Bone marrow (tissue), 2 donors: ENCODE data around the gene ZNF865.

Experiments
- DNase-seq, 2 donors: peaks; one replicate each; lab custom pipeline; 2025; lab: John Stamatoyannopoulos, UW

ZNF865 gene

DNA sequence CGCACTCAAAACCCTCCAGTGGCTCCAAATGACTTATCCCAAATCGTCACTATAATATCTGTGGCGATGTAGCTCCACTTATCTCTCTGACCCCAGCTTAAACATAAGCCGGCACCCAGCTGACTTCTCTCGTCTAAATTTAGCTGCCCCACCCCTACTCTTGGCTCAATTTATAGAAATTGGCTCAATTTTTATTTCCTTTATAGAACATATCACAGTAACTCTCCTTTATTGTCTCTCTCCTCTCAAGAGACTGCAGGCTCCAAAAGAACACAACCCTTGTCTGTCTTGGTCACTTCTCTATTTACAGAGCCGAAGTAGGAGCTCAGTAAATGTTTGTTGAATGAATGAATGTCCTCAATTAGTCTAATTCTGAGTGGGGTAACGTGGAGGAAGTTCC lies 18.1 kb downstream of the ZNF865 start:
- no peak for DNase-seq

DNA sequence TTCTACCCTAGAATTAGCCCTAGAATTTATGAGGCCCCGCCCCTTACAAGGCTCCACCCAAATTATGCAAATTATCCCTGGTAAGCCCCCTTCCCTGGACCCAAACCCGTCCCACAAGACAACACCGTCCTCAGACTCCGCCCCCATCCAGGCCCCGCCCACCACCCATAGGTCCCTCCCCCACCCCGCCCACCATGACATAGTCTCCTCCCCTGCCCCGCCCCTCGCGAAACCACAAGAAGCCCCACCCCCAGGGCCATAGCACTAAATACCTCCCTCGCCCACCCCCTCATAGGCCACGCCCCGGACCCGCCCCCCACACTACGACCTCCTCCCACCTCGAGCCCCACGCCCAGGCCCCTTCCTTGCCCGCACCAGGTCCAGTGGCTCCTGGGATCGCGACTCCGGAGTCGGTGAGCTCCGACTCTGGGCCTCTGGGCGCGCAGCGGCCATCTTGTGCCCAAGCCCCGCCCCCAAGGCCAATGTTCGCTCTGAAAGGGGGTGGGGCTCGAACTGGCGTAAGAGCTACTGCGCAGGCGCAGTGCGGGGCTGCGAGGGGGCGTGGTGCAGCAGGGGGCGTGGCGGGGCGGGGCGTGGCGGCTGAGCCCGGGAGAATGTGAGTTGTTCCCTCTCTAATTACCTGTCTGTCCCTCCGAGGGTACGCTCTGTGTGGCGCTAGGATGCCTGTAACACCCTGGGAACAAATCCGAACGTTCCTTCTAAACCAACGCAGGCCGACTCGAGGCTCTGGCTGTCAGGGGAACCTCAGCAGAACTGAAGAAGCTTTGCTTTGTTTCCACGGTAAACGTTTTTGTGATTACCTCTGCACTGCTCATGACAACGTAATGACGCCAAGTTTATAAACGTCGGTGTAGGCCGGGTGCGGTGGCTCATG lies 18.9 kb downstream of the ZNF865 start, which contains the start of gene ZNF784:
Gene ZNF784 (minus strand): TSS at position 458 of the 895 bp plus-strand sequence. CDS start 5 bp downstream, at position 453.
- DNase-seq: peak; percentile 72 to 76

GRCh38 chr19:55625004-55625326 lies 19.5 kb downstream of the ZNF865 start:
- DNase-seq: no peak

GRCh38 chr19:55626350-55626749 lies 20.9 kb downstream of the ZNF865 start:
- DNase-seq: no peak

- DNase-seq: peak; percentile 31 to 79
These were observed 27.0 kb downstream of the ZNF865 start for GRCh38 chr19:55632463-55632834.

DNA sequence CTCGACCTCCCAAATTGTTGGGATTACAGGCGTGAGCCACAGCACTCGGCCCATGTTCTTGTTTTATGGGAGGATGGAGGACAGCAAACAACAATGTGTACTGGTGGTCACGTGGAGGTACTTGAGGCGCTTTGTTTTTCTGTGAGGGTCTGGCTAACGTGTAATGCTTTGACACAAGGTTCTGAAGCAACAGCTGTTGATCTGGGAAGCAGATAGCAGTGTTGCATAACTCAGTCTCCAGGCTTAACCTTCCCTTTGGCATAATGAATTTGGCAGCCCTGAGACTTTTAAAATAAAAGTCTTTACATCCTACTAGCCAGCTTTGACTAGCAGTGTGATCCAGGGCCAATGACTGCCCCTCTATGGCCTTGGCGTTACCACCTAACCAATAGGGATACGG lies 28.4 kb downstream of the ZNF865 start:
- DNase-seq: no peak

GRCh38 chr19:55635334-55635717 lies 29.9 kb downstream of the ZNF865 start:
- DNase-seq: no peak

- no peak for DNase-seq
These were observed 30.5 kb downstream of the ZNF865 start for GRCh38 chr19:55635856-55636440.

- no peak for DNase-seq
These were observed 31.3 kb downstream of the ZNF865 start for GRCh38 chr19:55636723-55637122.

- no peak for DNase-seq
These were observed 32.1 kb downstream of the ZNF865 start for GRCh38 chr19:55637534-55637933.

GRCh38 chr19:55638864-55639359 lies 33.5 kb downstream of the ZNF865 start:
- DNase-seq: peak in 1 of 2 donors; percentile 33

- no peak for DNase-seq
These were observed 34.7 kb downstream of the ZNF865 start for GRCh38 chr19:55640043-55640576.

DNA sequence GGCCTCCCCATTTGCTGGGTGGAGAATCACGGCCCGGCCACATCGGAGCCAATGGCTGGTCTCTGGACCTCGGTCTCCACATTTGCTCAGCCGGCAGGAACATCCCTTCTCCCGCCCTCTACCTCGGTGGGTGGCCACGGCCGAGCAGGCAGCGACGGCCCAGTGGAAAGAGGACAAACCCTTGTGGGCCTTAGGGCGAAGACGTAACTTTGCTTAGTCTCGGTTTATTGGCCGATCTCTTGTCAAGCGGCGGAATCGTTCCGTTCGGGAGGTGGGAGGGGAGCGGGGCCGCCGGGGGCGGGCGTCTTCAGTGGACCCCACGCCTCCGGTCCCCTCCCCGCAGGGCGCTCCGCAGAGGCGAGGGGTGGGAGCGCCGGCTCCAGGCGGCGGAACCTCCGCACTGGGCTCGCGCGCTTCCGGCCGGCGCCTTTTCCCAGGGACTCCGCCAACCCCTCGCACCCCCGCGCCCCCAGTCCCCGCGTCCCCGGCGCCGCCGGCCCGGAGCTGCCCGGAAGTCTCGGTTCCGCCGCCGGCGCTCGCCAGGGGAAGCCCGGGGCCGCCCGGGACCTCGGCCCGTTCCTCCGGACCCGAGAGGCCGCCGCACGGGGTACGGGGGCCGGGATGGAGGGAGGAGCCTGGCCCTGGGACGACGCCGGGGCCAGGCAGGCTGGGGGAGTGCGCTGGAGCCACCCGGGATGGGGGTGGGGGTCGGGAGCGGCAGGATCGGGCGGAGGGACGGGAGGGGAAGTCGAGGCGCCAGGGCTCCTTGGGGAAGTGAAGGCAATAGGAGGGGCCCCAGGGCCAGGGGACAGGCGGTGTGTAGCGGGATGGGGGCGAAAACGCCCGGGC lies 35.4 kb downstream of the ZNF865 start, which contains the start of gene ZNF580:
Gene ZNF580 (plus strand): TSS at position 426 of the 849 bp plus-strand sequence. CDS start 1,507 bp downstream, outside the sequence.
- DNase-seq: peak in 1 of 2 donors; percentile 48

- DNase-seq: peak in 1 of 2 donors; percentile 19
These were observed 36.1 kb downstream of the ZNF865 start for GRCh38 chr19:55641426-55642152.

DNA sequence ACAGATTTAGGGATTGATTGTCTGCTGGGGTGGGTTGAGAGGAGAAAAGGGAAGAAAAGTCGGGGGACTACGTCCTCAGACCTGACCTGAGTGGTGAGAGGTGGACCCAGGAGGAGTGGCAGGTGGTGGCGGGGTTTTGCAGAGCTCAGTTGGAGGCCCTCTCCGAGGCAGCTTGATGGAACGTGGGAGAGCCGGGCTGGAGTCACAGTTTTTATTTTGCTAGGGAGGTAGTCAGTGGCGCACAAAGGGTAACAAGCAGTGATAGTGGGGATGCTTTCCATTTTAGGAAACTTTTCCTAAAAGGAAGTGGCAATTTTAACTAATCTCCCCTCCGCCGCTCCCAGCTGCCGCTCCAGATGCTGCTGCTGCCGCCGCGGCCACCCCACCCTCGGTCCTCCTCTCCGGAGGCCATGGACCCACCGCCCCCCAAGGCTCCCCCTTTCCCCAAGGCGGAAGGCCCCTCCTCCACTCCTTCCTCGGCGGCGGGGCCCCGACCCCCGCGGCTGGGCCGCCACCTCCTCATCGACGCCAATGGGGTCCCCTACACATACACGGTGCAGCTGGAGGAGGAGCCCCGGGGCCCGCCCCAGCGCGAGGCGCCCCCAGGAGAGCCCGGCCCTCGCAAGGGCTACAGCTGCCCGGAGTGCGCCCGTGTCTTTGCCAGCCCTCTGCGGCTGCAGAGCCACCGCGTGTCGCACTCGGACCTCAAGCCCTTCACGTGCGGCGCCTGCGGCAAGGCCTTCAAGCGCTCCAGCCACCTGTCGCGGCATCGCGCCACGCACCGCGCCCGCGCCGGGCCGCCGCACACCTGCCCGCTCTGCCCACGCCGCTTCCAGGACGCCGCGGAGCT lies 36.9 kb downstream of the ZNF865 start:
- DNase-seq: no peak

- peak; percentile 66 to 68 for DNase-seq
These were observed 37.8 kb downstream of the ZNF865 start, which contains the start of gene ZNF581 for GRCh38 chr19:55643003-55643886. TSS of gene ZNF581 (plus strand) at chr19:55643649. CDS start at chr19:55644572, 923 bp downstream.

DNA sequence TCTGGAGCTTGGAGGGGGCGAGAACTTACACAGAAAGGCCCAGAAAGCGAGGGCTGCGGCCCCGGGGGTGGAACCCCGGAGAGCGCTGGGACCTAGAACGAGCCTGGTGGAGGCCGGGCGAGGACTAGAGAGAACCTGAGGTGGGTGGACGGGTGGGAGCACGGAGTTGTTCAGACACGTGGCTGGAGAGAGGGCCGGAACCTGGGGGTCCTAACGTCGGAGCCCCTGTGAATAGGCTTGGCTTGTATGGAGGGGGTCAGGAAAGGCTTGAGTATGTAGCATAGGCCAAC lies 38.4 kb downstream of the ZNF865 start:
- no peak for DNase-seq

- DNase-seq: no peak
These were observed 38.9 kb downstream of the ZNF865 start for GRCh38 chr19:55644191-55644833.
